ENCODE data around the gene KRT74.

Gene KRT74

GRCh38 chr12:52519387-52519703 lies 54.3 kb downstream of the KRT74 start:
- DNase-seq: no peak

- no peak for DNase-seq
These were observed 54.9 kb downstream of the KRT74 start for GRCh38 chr12:52518574-52519386.

- DNase-seq: no peak
These were observed 55.8 kb downstream of the KRT74 start for GRCh38 chr12:52517888-52518287.

GRCh38 chr12:52517005-52517835 lies 56.4 kb downstream of the KRT74 start:
- no peak for DNase-seq

- no peak for DNase-seq
These were observed 57.5 kb downstream of the KRT74 start for GRCh38 chr12:52515927-52516831.

Measured in cortex of kidney (tissue), 1 donor.